AG09309 (cell line): ENCODE data around the gene TMEM147.

Experiments
- DNase-seq: peaks from one replicate; pipeline ENCODE4 v3.0.0-alpha.2; 2010; ENCODE audit warnings: low read depth
- H3K4me3 ChIP-seq: 2 replicates; pipeline ENCODE4 v1.5.1; 2011; ENCODE audit warnings: mild to moderate bottlenecking, low read depth, low read length, moderate library complexity; ENCODE audit not compliant: control insufficient read depth
- TF ChIP-seq, protein P1 (sequence below): IDR thresholded peaks from 2 replicates; pipeline ENCODE4 v1.5.1; 2011; ENCODE audit warnings: mild to moderate bottlenecking, low read depth, low read length, inconsistent platforms; ENCODE audit not compliant: insufficient read depth, control insufficient read depth; ENCODE audit errors: missing control alignments

TMEM147 gene

DNA sequence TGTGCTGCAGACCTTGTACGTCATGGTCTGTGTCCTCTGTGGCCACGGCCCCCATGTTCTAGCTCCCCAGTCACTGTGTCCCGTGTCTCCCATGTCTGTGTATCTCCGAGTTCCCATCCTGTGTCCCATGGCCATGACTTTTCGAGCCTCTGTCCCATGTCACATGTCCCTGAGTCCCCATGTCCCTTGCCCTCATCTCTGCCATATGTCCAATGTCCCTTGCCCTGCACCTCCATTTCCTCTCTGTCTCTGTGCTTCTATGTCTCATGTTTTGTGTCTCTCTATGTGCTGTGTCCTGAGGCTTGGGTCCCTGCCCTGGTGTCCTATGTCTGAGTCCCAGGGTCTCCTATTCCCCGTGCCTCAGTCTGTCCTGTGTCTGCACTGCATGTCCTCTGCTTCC is 16.0 kb downstream of the TMEM147 start:
- H3K4me3 ChIP-seq, result no peak overlapping the region
- TF ChIP-seq, protein P1, sequence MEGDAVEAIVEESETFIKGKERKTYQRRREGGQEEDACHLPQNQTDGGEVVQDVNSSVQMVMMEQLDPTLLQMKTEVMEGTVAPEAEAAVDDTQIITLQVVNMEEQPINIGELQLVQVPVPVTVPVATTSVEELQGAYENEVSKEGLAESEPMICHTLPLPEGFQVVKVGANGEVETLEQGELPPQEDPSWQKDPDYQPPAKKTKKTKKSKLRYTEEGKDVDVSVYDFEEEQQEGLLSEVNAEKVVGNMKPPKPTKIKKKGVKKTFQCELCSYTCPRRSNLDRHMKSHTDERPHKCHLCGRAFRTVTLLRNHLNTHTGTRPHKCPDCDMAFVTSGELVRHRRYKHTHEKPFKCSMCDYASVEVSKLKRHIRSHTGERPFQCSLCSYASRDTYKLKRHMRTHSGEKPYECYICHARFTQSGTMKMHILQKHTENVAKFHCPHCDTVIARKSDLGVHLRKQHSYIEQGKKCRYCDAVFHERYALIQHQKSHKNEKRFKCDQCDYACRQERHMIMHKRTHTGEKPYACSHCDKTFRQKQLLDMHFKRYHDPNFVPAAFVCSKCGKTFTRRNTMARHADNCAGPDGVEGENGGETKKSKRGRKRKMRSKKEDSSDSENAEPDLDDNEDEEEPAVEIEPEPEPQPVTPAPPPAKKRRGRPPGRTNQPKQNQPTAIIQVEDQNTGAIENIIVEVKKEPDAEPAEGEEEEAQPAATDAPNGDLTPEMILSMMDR, result no peak
- DNase-seq, result no peak

DNA sequence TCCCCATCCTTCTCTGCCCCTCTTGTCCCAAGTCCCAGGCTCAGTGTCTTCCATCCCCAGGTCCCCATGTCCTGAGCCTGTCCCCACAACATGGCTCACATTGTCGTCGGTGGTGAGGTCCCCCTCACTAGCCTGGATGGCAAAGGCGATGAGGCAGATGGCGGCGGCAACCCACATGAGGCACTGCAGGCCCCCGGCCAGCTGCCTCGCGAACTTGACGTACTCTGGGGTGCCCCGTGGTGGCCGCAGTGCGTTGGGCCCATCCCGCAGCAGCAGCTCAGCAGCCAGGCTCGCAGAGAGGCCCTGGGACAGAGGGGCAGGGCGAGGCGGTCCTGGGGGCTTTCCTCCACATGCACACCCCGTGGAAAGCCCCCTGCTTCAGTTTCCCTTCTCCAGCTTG is 16.9 kb downstream of the TMEM147 start:
- no peak for DNase-seq
- TF ChIP-seq, protein P1, result no peak

DNA sequence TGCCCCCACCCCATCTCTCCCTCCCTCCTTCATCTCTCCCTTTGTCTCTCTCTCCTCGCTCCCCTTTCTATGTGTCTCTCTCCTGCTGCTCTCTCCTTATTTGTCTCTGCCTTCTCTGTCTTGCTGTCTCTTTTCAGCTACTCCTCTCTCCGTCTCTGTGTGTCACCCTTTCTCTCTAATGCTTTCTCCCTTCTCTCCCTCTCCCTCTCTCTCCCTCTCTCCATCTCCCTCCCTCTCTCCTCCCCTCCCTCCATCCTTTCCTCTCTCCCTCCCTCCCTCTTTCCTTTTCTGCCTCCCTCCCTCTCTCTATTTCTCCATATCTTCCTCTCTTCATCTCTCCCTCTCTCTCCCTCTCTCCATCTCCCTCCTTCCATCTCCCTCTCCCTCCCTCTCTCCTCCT is 17.4 kb downstream of the TMEM147 start:
- no peak overlapping the region for H3K4me3 ChIP-seq
- TF ChIP-seq, protein P1, result no peak
- no peak for DNase-seq

More for the DNA sequence above, 16.9 kb downstream of the TMEM147 start:
- no peak overlapping the region for H3K4me3 ChIP-seq

DNA sequence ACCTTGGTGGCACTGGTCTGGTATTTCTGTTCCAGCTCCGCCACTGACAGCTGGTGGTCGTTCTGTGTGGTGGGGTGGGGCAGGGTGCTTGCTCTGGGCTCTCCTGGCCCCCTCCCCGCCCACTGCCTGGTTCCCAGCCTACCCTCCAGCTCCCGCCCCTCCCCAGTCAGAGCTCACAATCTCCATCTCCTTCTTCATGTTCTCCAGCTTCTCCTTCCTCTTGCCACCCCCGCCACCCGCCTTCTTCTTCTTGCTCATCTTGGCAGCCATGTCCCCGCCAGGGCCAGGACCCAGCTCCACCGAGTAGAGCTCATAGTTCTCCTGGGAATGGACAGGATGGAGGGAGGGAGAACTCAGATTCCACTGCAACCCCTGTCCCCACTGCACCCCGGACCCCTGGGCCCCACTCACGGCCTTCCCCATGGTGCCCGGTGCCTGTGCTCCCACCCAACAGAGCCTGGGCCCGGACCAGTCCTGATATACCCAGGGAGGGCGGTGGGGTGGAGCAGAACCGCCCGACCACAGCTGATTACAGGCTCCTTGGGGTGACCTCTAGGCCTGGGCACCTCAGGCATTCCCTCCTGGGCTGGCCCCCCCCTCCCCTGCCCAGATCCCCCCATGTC is 17.9 kb downstream of the TMEM147 start, which contains the start of gene ATP4A:
TSS of gene ATP4A (minus strand) at position 452 of the 623 bp plus-strand sequence. CDS start at position 423, 29 bp downstream.
- H3K4me3 ChIP-seq, result no peak within 1 kb of the TSS
- DNase-seq, result no peak
- TF ChIP-seq, protein P1, result no peak

DNA sequence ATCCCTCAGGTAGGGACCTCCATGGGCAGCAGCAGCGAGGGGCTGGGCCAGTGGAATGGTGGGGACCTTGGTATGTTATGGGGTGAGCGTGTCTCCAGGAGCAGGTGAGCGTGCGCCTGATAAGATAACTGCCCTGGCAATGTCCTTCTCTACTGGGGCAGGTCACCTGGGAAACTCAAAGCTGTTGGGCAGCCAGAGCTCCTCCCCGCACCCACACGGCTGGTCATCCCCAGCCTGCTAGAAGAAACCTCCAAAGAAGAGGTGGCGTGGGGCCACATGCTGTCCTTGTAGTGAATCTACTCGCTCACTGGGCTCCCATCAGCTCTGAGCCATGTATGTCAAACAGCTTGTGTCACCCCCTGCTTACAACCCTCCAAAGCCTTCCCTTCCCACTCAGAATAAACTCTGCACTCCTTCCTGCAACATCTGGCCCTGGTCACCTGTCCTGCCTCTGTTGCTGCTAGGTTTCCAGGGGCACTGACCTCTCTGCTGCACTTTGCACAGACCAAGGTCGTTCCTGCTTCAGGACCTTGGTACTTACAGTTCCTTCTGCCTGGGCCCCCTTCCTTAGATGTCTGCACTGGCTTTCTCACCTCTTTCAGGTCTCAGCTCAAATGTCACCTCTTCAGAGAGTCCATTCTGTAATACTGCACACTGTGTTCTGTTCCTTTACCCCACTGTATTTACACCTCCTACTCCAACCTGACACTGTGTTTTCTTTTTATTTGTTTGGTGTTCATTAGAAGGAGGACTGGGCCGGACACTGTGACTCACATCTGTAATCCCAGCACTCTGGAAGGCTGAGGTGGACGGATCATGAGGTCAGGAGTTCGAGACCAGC is 19.8 kb downstream of the TMEM147 start:
- TF ChIP-seq, protein P1, result no peak
- no peak for DNase-seq
- no peak overlapping the region for H3K4me3 ChIP-seq

DNA sequence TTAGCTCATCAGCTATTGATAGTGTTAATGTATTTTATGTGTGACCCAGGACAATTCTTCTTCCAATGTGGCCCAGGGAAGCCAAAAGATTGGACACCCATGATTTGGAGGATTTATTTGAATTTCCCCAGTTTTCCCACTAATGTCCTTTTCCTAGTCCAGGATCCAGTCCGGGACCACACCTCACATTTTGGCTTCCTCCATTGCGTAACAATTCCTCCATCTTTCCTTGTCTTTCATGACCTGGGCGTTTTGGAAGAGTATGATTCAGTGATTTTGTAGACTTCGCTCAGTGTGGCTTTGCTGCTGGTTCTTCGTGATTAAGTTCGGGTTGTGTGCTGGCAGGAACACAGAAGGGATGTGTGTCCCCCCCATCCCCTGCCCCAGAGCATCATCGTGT is 21.3 kb downstream of the TMEM147 start:
- DNase-seq, result no peak
- H3K4me3 ChIP-seq, result no peak overlapping the region
- TF ChIP-seq, protein P1, result no peak
